HEK293 (cell line): ENCODE measurements around the gene ACTR3C.
"Not testable (repeated sequence)": the region's sequence is repeated elsewhere in the genome, so short reads cannot be mapped to it uniquely, and the experiment has no call there.

ENCODE experiments used
- CTCF ChIA-PET: fragments of 350-600 bp; formaldehyde crosslinking; extraction: SDS; loops from one replicate; lab custom pipeline; 2021; ENCODE audit warnings: antibody characterized with exemption; lab: Yijun Ruan, JAX
- POLR2A ChIA-PET: fragments of 300-600 bp; formaldehyde crosslinking; extraction: SDS; loops from one replicate; lab custom pipeline; 2020; ENCODE audit warnings: antibody characterized with exemption, inconsistent platforms; lab: Yijun Ruan, JAX
- H3K27ac ChIP-seq: fragments of 200-500 bp; sonication (Bioruptor generic); 2 replicates; pipeline ENCODE4 v1.5.1; 2014; ENCODE audit warnings: low read depth, low read length, control low read depth, inconsistent platforms; ENCODE audit errors: extremely low read depth
- H3K36me3 ChIP-seq, 2 experiments: fragments of 200-500 bp in 1 of 2; sonication (Bioruptor generic) in 1 of 2; 1 replicate in 1 of 2; 2 replicates in 1 of 2; pipeline ENCODE4 v1.5.1; 2014 to 2017; ENCODE audit warnings: inconsistent platforms in 2 of 2, low read length in 2 of 2; ENCODE audit not compliant: control insufficient read depth in 2 of 2, insufficient read depth in 1 of 2
- H3K4me1 ChIP-seq: fragments of 200-500 bp; sonication (Bioruptor generic); 2 replicates; pipeline ENCODE4 v1.5.1; 2014; ENCODE audit warnings: mild to moderate bottlenecking, low read length, inconsistent platforms; ENCODE audit not compliant: control insufficient read depth, insufficient read depth
- H3K4me3 ChIP-seq: 2 replicates; pipeline ENCODE4 v1.5.1; 2011; ENCODE audit warnings: low read depth, mild to moderate bottlenecking, control low read depth, low read length, moderate library complexity
- H3K9me3 ChIP-seq: fragments of 200-500 bp; sonication (Bioruptor generic); 2 replicates; pipeline ENCODE4 v1.5.1; 2014; ENCODE audit warnings: low read depth, low read length, inconsistent platforms; ENCODE audit not compliant: control insufficient read depth, insufficient read depth
- ZNF654 ChIP-seq: fragments of 450-650 bp; formaldehyde crosslinking; IDR thresholded peaks from 2 replicates; pipeline ENCODE4 v1.5.1; 2016; ENCODE audit warnings: low read depth, missing biosample characterization, missing genetic modification characterization
- ZNF660 ChIP-seq: fragments of 450-650 bp; IDR thresholded peaks from 2 replicates; pipeline ENCODE4 v1.5.1; 2018; ENCODE audit warnings: missing biosample characterization, mild to moderate bottlenecking, missing genetic modification characterization
- TF ChIP-seq, protein P1 (sequence below): fragments of 450-650 bp; formaldehyde crosslinking; IDR thresholded peaks from 2 replicates; pipeline ENCODE4 v1.5.1; 2016; ENCODE audit warnings: missing biosample characterization, missing genetic modification characterization

ACTR3C gene

GRCh38 chr7:150290317-150290716 lies 33.0 kb downstream of the ACTR3C start:
- POLR2A ChIA-PET, CTCF ChIA-PET: not testable (repeated sequence)

GRCh38 chr7:150288816-150289215 lies 34.5 kb downstream of the ACTR3C start:
- H3K4me3 ChIP-seq, POLR2A ChIA-PET, CTCF ChIA-PET, H3K36me3 ChIP-seq, H3K27ac ChIP-seq, H3K9me3 ChIP-seq, H3K4me1 ChIP-seq: not testable (repeated sequence)

More at GRCh38 chr7:150290317-150290716, 33.0 kb downstream of the ACTR3C start:
- not testable (repeated sequence) for H3K27ac ChIP-seq, H3K4me1 ChIP-seq, H3K4me3 ChIP-seq, H3K9me3 ChIP-seq, H3K36me3 ChIP-seq

DNA sequence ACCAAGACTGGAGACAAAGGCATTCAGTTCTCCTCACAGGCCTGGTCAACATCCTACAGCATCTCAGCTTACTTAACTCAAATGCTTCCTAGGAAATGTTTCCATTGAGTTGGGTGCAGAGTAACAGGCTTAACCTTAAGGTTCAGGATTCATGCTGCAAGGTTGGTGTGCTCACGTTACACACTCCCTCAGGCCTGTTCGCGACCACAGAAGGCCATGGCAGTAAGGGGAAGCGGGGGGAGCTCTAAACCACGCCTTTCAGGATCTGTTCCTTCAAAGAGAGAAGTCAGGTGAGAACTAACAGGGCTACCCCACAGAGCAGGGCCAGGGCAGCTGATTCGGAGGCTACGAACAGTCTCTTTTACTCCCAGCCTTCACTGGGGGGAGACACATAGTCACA lies 35.5 kb downstream of the ACTR3C start:
- H3K4me3 ChIP-seq, CTCF ChIA-PET, POLR2A ChIA-PET, H3K27ac ChIP-seq, H3K4me1 ChIP-seq, H3K9me3 ChIP-seq, H3K36me3 ChIP-seq: not testable (repeated sequence)

DNA sequence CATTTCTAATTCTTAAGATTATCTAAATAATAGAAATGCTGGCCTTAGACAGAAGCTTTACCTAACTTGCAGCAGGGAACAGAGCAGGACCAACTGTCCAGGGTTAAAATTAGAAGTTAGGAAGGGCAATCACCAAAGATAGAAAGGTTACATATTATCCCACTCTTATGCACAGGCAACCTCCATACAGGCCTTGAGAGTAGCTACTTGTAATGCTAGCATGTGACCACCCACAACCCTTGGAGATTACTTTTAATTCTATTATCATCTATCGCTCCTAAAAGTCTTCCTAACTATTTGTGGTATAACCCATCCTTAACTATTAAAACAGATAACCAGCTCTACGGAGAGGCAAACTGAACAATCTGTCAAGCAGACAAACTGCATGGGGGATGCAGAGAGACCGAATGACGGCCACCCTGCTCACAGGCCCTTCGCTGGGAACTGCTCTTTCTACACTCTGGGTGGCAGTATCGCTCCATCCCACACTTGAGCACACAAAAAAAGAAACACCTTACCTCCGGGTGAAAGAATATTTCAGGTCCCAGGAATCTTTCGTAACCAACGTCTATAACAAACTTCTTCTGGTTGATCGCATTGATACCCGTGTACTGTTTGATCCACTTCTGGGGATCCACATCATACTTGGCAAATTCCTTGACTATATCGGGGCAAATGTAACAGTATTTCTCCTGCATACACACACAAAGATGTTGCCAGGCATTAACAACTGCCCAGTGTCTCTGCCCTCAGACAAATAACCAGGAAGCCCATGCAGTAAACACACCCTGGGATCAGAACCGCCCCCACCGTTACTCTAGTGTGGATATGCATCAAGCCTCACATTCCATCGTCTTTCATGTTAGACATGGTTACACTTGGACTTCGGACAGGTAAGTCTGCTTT lies 37.2 kb downstream of the ACTR3C start:
- H3K9me3 ChIP-seq, H3K4me3 ChIP-seq, POLR2A ChIA-PET, H3K27ac ChIP-seq, H3K36me3 ChIP-seq, H3K4me1 ChIP-seq: not testable (repeated sequence)
- peak; percentile 92 for TF ChIP-seq ZNF654
- 0 out of 2 replicates have a peak, but pooled peaks have one; percentile 15 for TF ChIP-seq ZNF660
- TF ChIP-seq, protein P1, sequence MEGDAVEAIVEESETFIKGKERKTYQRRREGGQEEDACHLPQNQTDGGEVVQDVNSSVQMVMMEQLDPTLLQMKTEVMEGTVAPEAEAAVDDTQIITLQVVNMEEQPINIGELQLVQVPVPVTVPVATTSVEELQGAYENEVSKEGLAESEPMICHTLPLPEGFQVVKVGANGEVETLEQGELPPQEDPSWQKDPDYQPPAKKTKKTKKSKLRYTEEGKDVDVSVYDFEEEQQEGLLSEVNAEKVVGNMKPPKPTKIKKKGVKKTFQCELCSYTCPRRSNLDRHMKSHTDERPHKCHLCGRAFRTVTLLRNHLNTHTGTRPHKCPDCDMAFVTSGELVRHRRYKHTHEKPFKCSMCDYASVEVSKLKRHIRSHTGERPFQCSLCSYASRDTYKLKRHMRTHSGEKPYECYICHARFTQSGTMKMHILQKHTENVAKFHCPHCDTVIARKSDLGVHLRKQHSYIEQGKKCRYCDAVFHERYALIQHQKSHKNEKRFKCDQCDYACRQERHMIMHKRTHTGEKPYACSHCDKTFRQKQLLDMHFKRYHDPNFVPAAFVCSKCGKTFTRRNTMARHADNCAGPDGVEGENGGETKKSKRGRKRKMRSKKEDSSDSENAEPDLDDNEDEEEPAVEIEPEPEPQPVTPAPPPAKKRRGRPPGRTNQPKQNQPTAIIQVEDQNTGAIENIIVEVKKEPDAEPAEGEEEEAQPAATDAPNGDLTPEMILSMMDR (tag by site-specific recombination), result peak; percentile 77
- CTCF ChIA-PET, result interaction anchor here (0.6 to 1.2 kb wide), 5 partner anchors 134 to 693 kb away, joined by 3 to 5 read pairs (median 3); no protein-coding TSS in a partner anchor

DNA sequence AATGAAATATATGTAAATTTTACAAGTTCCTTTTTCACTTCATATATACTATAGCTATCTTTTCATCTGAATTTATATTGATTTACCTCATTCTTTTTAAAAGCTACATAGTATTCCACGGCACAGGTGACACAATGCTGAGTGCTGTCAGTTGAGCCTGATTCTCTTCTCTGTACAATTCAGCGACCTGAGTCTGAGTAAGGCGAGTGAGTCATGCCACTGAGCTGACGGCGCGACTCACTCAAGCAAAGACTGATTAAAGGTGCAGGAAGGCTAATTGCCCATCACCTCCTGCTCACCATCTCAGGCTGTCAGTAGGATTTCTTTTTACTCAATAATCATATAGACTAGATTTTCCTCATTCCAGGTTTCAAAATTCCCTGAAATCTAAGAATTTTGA lies 39.7 kb downstream of the ACTR3C start:
- H3K4me3 ChIP-seq, POLR2A ChIA-PET, H3K36me3 ChIP-seq, H3K9me3 ChIP-seq, CTCF ChIA-PET, H3K27ac ChIP-seq, H3K4me1 ChIP-seq: not testable (repeated sequence)

- POLR2A ChIA-PET, H3K27ac ChIP-seq, H3K9me3 ChIP-seq, CTCF ChIA-PET, H3K4me1 ChIP-seq, H3K36me3 ChIP-seq, H3K4me3 ChIP-seq: not testable (repeated sequence)
Measured at GRCh38 chr7:150283111-150283510, 40.2 kb downstream of the ACTR3C start.

DNA sequence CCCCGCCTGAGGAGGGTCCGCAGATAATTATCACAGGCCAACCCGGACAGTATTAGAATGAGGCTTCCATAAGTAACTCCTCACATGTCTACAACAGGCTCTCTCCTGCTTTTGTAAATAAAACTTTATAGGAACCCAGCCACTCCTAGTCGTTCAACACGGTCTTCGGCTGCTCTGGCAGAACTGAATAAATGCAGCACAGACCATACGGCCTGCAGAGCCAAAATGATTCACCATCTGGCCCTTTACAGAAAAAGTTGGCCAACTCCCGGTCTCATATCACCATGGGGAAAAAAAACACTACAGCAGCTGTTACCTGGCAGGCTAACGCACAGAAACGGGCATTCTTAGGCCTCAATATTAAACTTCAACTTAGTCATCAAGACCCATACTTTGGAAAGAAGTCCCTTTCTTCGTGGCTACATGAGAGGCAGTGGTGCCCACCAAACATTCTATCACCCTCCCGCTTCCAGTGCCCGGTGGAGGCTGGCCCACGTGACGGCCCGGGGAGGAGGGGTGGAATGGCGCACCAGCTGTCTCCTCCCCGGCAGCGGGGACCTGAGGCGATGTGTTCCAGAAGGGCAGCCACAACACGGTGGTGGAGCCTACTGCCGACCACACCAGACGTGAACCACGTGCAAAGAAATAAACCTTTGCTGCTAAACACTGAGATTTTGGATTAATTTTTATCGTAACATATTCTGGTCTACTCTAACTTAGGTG lies 41.5 kb downstream of the ACTR3C start:
- H3K27ac ChIP-seq, H3K4me1 ChIP-seq, H3K9me3 ChIP-seq, H3K36me3 ChIP-seq, H3K4me3 ChIP-seq, POLR2A ChIA-PET, CTCF ChIA-PET: not testable (repeated sequence)
